NCI-H226 (cell line): ENCODE measurements around the gene MSRB3.

ENCODE experiments used
- DNase-seq: peaks from one replicate; pipeline ENCODE4 v3.0.0-alpha.2; 2015

The MSRB3 gene

GRCh38 chr12:65501093-65501621 lies 222.7 kb downstream of the MSRB3 start:
- DNase-seq, result no peak

- no peak for DNase-seq
Observed at GRCh38 chr12:65501935-65502334, 223.5 kb downstream of the MSRB3 start.

- DNase-seq, result no peak
Observed at GRCh38 chr12:65504417-65504816, 225.9 kb downstream of the MSRB3 start.

- no peak for DNase-seq
Observed at GRCh38 chr12:65505386-65506121, 227.1 kb downstream of the MSRB3 start.

GRCh38 chr12:65508276-65509035 lies 230.0 kb downstream of the MSRB3 start:
- DNase-seq, result no peak

GRCh38 chr12:65510007-65510406 lies 231.5 kb downstream of the MSRB3 start:
- no peak for DNase-seq

- no peak for DNase-seq
Observed at GRCh38 chr12:65510584-65511050, 232.1 kb downstream of the MSRB3 start.

GRCh38 chr12:65511134-65511834 lies 232.8 kb downstream of the MSRB3 start:
- DNase-seq, result no peak

- no peak for DNase-seq
Observed at GRCh38 chr12:65511912-65512311, 233.4 kb downstream of the MSRB3 start.
